ENCODE measurements around the gene MCC. TPM values are rescaled to one million over a fixed set of nuclear protein-coding genes. Genes with fewer than 3 reads are reported as not detected.

Gene MCC
- total RNA-seq, 4 donors from 2014 or later, result 1.2 to 133 (median 8.5) TPM

- TF ChIP-seq POLR2A (IDR thresholded peaks at IDR 0.05), result no peak
- TF ChIP-seq CTCF (IDR thresholded peaks at IDR 0.05), result peak; percentile 80 to 90 (median 88)
- Histone ChIP-seq H3K9me3 (no peaks in the 10 kb centered on the region), H3K4me1 (peaks cover 0 to 4% (median 0%) of the 10 kb centered on the region in 4 donors), H3K4me3 (no peak overlapping the region), H3K36me3 (peaks cover 0 to 17% (median 0%) of the 10 kb centered on the region in 3 donors), H3K27ac (no peak overlapping the region), H3K27me3 (no peaks in the 10 kb centered on the region)
- peak in 2 of 3 donors; percentile 77 to 92 for DNase-seq
These were observed 492.3 kb downstream of the MCC start for GRCh38 chr5:112995764-112996618.

GRCh38 chr5:112986224-112986623 lies 502.0 kb downstream of the MCC start:
- DNase-seq, result no peak
- TF ChIP-seq CTCF (IDR thresholded peaks at IDR 0.05) (no peak), POLR2A (IDR thresholded peaks at IDR 0.05) (no peak)
- Histone ChIP-seq H3K4me1 (no peaks in the 10 kb centered on the region), H3K9me3 (no peaks in the 10 kb centered on the region), H3K4me3 (no peak overlapping the region), H3K27me3 (no peaks in the 10 kb centered on the region), H3K27ac (no peak overlapping the region), H3K36me3 (peaks cover 0 to 4% (median 0%) of the 10 kb centered on the region in 3 donors)

GRCh38 chr5:112983363-112983762 lies 504.9 kb downstream of the MCC start:
- Histone ChIP-seq H3K4me3 (no peak overlapping the region), H3K36me3 (peaks cover 0 to 4% (median 0%) of the 10 kb centered on the region in 3 donors), H3K4me1 (peaks cover 0 to 9% (median 0%) of the 10 kb centered on the region in 4 donors), H3K27me3 (no peaks in the 10 kb centered on the region), H3K27ac (no peak overlapping the region), H3K9me3 (no peaks in the 10 kb centered on the region)
- DNase-seq, result no peak
- TF ChIP-seq CTCF (IDR thresholded peaks at IDR 0.05), result no peak
- no peak for TF ChIP-seq POLR2A (IDR thresholded peaks at IDR 0.05)

- H3K36me3 ChIP-seq, result no peaks in the 10 kb centered on the region
- no peaks in the 10 kb centered on the region for H3K9me3 ChIP-seq
- H3K27me3 ChIP-seq, result no peaks in the 10 kb centered on the region
- no peak for DNase-seq
- H3K4me1 ChIP-seq, result peaks cover 0 to 19% (median 2%) of the 10 kb centered on the region in 4 donors
- no peak overlapping the region for H3K4me3 ChIP-seq
- TF ChIP-seq POLR2A (IDR thresholded peaks at IDR 0.05), result no peak
- no peak for TF ChIP-seq CTCF (IDR thresholded peaks at IDR 0.05)
- H3K27ac ChIP-seq, result no peak overlapping the region
These were observed 508.5 kb downstream of the MCC start for GRCh38 chr5:112979723-112980122.

- Histone ChIP-seq H3K9me3 (no peaks in the 10 kb centered on the region), H3K4me1 (peaks cover 0 to 19% (median 2%) of the 10 kb centered on the region in 4 donors), H3K36me3 (no peaks in the 10 kb centered on the region), H3K27ac (no peak overlapping the region), H3K4me3 (peak overlapping the region in 1 of 4 donors; percentile 85), H3K27me3 (no peaks in the 10 kb centered on the region)
- TF ChIP-seq POLR2A (IDR thresholded peaks at IDR 0.05) (no peak), CTCF (IDR thresholded peaks at IDR 0.05) (no peak)
- no peak for DNase-seq
These were observed 509.4 kb downstream of the MCC start for GRCh38 chr5:112978836-112979235.
